ENCODE data around the gene ORAI3. TPM values are rescaled to one million over a fixed set of nuclear protein-coding genes. Genes with fewer than 3 reads are reported as not detected.

ORAI3 gene
- total RNA-seq, 2 experiments from 2014 or later: 18.4 to 19.0 TPM

DNA sequence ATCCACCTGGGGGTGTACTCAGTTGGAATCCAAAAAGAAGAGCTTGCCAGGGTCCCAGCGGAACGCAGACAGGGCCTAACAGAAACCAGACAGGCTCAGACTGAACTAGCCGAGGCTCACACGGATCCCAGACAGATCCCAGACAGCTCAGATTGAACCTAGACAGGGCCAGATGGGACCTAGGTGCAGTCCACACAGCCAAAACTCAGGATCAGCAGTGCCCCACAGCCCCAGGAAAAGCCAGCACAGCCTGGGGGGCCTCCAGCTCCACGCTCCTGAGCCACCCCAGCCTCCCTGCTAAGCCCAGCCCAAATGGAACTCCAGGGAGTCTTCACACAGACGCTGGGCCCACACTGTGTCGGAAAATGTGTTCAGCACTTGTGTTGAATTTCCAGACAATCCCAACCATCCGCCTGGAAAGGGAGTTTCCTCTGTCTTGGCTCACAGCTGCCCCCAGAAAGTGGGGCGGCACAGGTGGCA lies 54.0 kb downstream of the ORAI3 start:
- ChIA-PET POLR2A (no interaction called here), CTCF (interaction anchor here (1.0 to 2.8 kb wide), 5 partner anchors 9 to 139 kb away, joined by 3 to 10 read pairs (median 4); no protein-coding TSS in a partner anchor)
- Mint-ChIP-seq H3K4me1 (no peaks in the 10 kb centered on the region), H3K36me3 (ENCODE audit: low read depth) (no peaks in the 10 kb centered on the region), H3K9me3 (no peaks in the 10 kb centered on the region), H3K27me3 (peaks cover 14% of the 10 kb centered on the region), H3K4me3 (no peak overlapping the region), H3K27ac (no peak overlapping the region)
- DNase-seq: no peak

DNA sequence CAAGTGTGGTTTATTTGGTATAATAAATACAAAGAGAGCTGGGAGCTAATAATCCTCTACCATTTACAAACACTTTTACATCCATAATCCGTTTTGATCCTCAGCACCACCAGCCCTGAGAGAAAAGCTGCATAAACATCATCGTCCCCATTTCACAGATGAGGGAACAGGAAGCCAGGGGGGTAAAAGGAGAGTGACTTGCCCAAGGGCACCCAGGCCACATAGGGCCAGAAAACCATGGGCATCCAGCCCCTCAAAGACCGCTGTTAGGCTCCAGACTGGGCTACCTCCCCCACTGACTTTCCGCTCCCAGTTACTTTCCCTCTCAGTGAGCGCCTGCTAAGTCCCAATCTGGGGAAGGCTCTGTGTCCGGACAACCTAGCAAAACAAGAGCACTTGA lies 54.9 kb downstream of the ORAI3 start:
- no peak overlapping the region for H3K27ac Mint-ChIP-seq
- no peaks in the 10 kb centered on the region for H3K9me3 Mint-ChIP-seq
- peaks cover 7% of the 10 kb centered on the region for H3K27me3 Mint-ChIP-seq
- H3K4me3 Mint-ChIP-seq: no peak overlapping the region
- ChIA-PET CTCF (interaction anchor here (1.1 to 2.8 kb wide), 2 partner anchors 16 to 138 kb away, joined by 3 to 10 read pairs; no protein-coding TSS in a partner anchor), POLR2A (no interaction called here)
- no peaks in the 10 kb centered on the region for H3K36me3 Mint-ChIP-seq (ENCODE audit: low read depth)
- no peak for DNase-seq
- no peaks in the 10 kb centered on the region for H3K4me1 Mint-ChIP-seq

Other genes starting within 250 kb of the ORAI3 start
- 10 to 100 TPM; 81.7 to 86.1 TPM for gene SRCAP, start 249.9 kb upstream of the ORAI3 start, total RNA-seq
- 10 to 100 TPM; 41.1 to 43.4 TPM for gene PHKG2, start 200.6 kb upstream of the ORAI3 start, total RNA-seq
- 1 to 10 TPM; 2.2 to 3.0 TPM for gene CFAP119, start 187.0 kb upstream of the ORAI3 start, total RNA-seq
- gene RNF40, start 186.7 kb upstream of the ORAI3 start, total RNA-seq: 100 to 1,000 TPM in 1 of 2 experiments, 10 to 100 TPM in 1; 81.9 to 101 TPM
- gene ZNF629, start 161.9 kb upstream of the ORAI3 start, total RNA-seq: 1 to 10 TPM; 1.4 TPM
- 10 to 100 TPM; 21.8 to 22.1 TPM for gene BCL7C, start 55.0 kb upstream of the ORAI3 start, total RNA-seq
- under 1 TPM; 0.22 to 0.31 TPM for gene CTF1, start 52.5 kb upstream of the ORAI3 start, total RNA-seq
- 10 to 100 TPM; 21.7 to 22.4 TPM for gene FBXL19, start 25.5 kb upstream of the ORAI3 start, total RNA-seq
- 10 to 100 TPM; 26.5 to 26.6 TPM for gene SETD1A, start 8.7 kb downstream of the ORAI3 start, total RNA-seq
- 1 to 10 TPM; 3.4 to 3.5 TPM for gene HSD3B7, start 36.1 kb downstream of the ORAI3 start, total RNA-seq
- gene STX1B, start 61.6 kb downstream of the ORAI3 start, total RNA-seq: 1 to 10 TPM in 1 of 2 experiments, under 1 TPM in 1; 0.62 to 1.1 TPM
- gene STX4, start 84.5 kb downstream of the ORAI3 start, total RNA-seq: 10 to 100 TPM; 48.0 to 56.7 TPM
- 10 to 100 TPM; 11.2 to 12.9 TPM for gene ZNF668, start 125.2 kb downstream of the ORAI3 start, total RNA-seq
- gene ZNF646, start 125.4 kb downstream of the ORAI3 start, total RNA-seq: 10 to 100 TPM; 28.3 to 33.3 TPM
- 1 to 10 TPM; 3.5 to 5.7 TPM for gene PRSS53, start 139.9 kb downstream of the ORAI3 start, total RNA-seq
- gene VKORC1, start 145.7 kb downstream of the ORAI3 start, total RNA-seq: 10 to 100 TPM; 55.5 to 59.3 TPM
- 10 to 100 TPM; 23.0 to 23.5 TPM for gene BCKDK, start 159.3 kb downstream of the ORAI3 start, total RNA-seq
- gene KAT8, start 168.6 kb downstream of the ORAI3 start, total RNA-seq: 10 to 100 TPM; 63.4 to 67.7 TPM
- gene PRSS8, start 186.7 kb downstream of the ORAI3 start, total RNA-seq: under 1 TPM in 1 of 2 experiments, not detected in 1; 0.17 TPM
- gene PRSS36, start 201.0 kb downstream of the ORAI3 start, total RNA-seq: 1 to 10 TPM in 1 of 2 experiments, under 1 TPM in 1; 0.89 to 1.7 TPM
- gene FUS, start 231.1 kb downstream of the ORAI3 start, total RNA-seq: 100 to 1,000 TPM; 552 to 581 TPM